HAP-1 (cell line): ENCODE measurements around the gene ANAPC2.

Experiments
- DNase-seq, 2 experiments: peaks; one replicate each; pipeline ENCODE4 v3.0.0-alpha.2; 2016 to 2020; ENCODE audit warnings: low spot score in 2 of 2
- H3K27me3 ChIP-seq: fragments of 250-450 bp; sonication (Bioruptor Pico); 2 replicates; pipeline ENCODE4 v1.5.1; 2020; ENCODE audit warnings: low read depth, mild to moderate bottlenecking, moderate library complexity
- H3K36me3 ChIP-seq: fragments of 250-450 bp; sonication (Bioruptor Pico); replicated peaks from 2 replicates; pipeline ENCODE4 v1.5.1; 2020; ENCODE audit warnings: mild to moderate bottlenecking
- H3K4me1 ChIP-seq: fragments of 250-450 bp; sonication (Bioruptor Pico); 2 replicates; pipeline ENCODE4 v1.5.1; 2020; ENCODE audit warnings: mild to moderate bottlenecking
- H3K4me3 ChIP-seq: fragments of 250-450 bp; sonication (Bioruptor Pico); 2 replicates; pipeline ENCODE4 v1.5.1; 2020; ENCODE audit warnings: mild to moderate bottlenecking, moderate library complexity
- H3K9me3 ChIP-seq: fragments of 250-450 bp; sonication (Bioruptor Pico); 2 replicates; pipeline ENCODE4 v1.5.1; 2020; ENCODE audit warnings: mild to moderate bottlenecking, moderate library complexity
- in situ Hi-C: fragments of 300-500 bp; cut with MboI; formaldehyde crosslinking; loops from 3 replicates; pipeline ENCODE4 v1.14.3; 2020; ENCODE audit warnings: low sequenced_read_pairs, inconsistent platforms, mixed read lengths

Gene ANAPC2

GRCh38 chr9:137223078-137223970 is 35.0 kb upstream of the ANAPC2 start:
- peak; percentile 97 to 98 for DNase-seq
- in situ Hi-C loops: no loop called here
- H3K27me3 ChIP-seq: no peaks in the 10 kb centered on the region
- peak overlapping the region; percentile 84 for H3K4me3 ChIP-seq
- no peaks in the 10 kb centered on the region; the same call in 1 of the 2 replicates for H3K36me3 ChIP-seq
- no peaks in the 10 kb centered on the region for H3K9me3 ChIP-seq
- H3K4me1 ChIP-seq: peaks cover 11% of the 10 kb centered on the region

GRCh38 chr9:137222190-137223077 is 34.1 kb upstream of the ANAPC2 start, which contains the start of gene RNF208:
RNF208 (minus strand) TSS chr9:137222240; CDS start chr9:137221212, 1,028 bp downstream.
- peaks cover 11% of the 10 kb centered on the region for H3K4me1 ChIP-seq
- peak in 1 of 2 experiments; percentile 64 for DNase-seq
- no peaks in the 10 kb centered on the region for H3K27me3 ChIP-seq
- no peaks in the 10 kb centered on the region for H3K9me3 ChIP-seq
- H3K36me3 ChIP-seq: no peaks in the 10 kb centered on the region; the same call in none of the 2 replicates
- peak within 1 kb of the TSS; percentile 84 for H3K4me3 ChIP-seq
- in situ Hi-C loops: no loop called here

- Histone ChIP-seq H3K4me3 (peak overlapping the region; percentile 41), H3K9me3 (no peaks in the 10 kb centered on the region), H3K27me3 (no peaks in the 10 kb centered on the region), H3K36me3 (no peaks in the 10 kb centered on the region; the same call in none of the 2 replicates), H3K4me1 (peaks cover 11% of the 10 kb centered on the region)
- in situ Hi-C loops: no loop called here
- peak in 1 of 2 experiments; percentile 62 for DNase-seq
These were observed 33.2 kb upstream of the ANAPC2 start for GRCh38 chr9:137221506-137222111.

GRCh38 chr9:137221095-137221505 is 32.7 kb upstream of the ANAPC2 start:
- Histone ChIP-seq H3K4me3 (peak overlapping the region; percentile 41; the same call in 1 of the 2 replicates), H3K4me1 (peaks cover 11% of the 10 kb centered on the region), H3K27me3 (no peaks in the 10 kb centered on the region), H3K36me3 (no peaks in the 10 kb centered on the region; the same call in none of the 2 replicates), H3K9me3 (no peaks in the 10 kb centered on the region)
- DNase-seq: no peak
- in situ Hi-C loops: no loop called here

- Histone ChIP-seq H3K4me3 (no peak overlapping the region), H3K4me1 (peaks cover 11% of the 10 kb centered on the region), H3K36me3 (peaks cover 6% of the 10 kb centered on the region), H3K9me3 (no peaks in the 10 kb centered on the region), H3K27me3 (no peaks in the 10 kb centered on the region)
- no peak for DNase-seq
- in situ Hi-C loops: no loop called here
These were observed 32.1 kb upstream of the ANAPC2 start for GRCh38 chr9:137220317-137221094.

- Histone ChIP-seq H3K4me1 (peaks cover 11% of the 10 kb centered on the region), H3K36me3 (peaks cover 11% of the 10 kb centered on the region), H3K27me3 (no peaks in the 10 kb centered on the region), H3K4me3 (no peak overlapping the region), H3K9me3 (no peaks in the 10 kb centered on the region)
- DNase-seq: no peak
- in situ Hi-C loops: no loop called here
These were observed 31.5 kb upstream of the ANAPC2 start for GRCh38 chr9:137219757-137220316.

- Histone ChIP-seq H3K36me3 (peaks cover 18% of the 10 kb centered on the region), H3K4me3 (no peak overlapping the region), H3K9me3 (no peaks in the 10 kb centered on the region), H3K27me3 (no peaks in the 10 kb centered on the region), H3K4me1 (peaks cover 7% of the 10 kb centered on the region)
- DNase-seq: no peak
- in situ Hi-C loops: no loop called here
These were observed 30.5 kb upstream of the ANAPC2 start for GRCh38 chr9:137218754-137219271.

GRCh38 chr9:137218212-137218753 is 29.9 kb upstream of the ANAPC2 start:
- Histone ChIP-seq H3K36me3 (peaks cover 21% of the 10 kb centered on the region), H3K4me1 (peaks cover 6% of the 10 kb centered on the region), H3K27me3 (no peaks in the 10 kb centered on the region), H3K9me3 (no peaks in the 10 kb centered on the region), H3K4me3 (no peak overlapping the region)
- DNase-seq: no peak
- in situ Hi-C loops: no loop called here

- Histone ChIP-seq H3K27me3 (no peaks in the 10 kb centered on the region), H3K4me1 (peaks cover under 1% of the 10 kb centered on the region), H3K36me3 (peaks cover 21% of the 10 kb centered on the region), H3K4me3 (no peak overlapping the region), H3K9me3 (no peaks in the 10 kb centered on the region)
- in situ Hi-C loops: no loop called here
- peak; percentile 35 to 81 for DNase-seq
These were observed 29.2 kb upstream of the ANAPC2 start for GRCh38 chr9:137217276-137218211.

GRCh38 chr9:137216188-137216965 is 28.0 kb upstream of the ANAPC2 start:
- DNase-seq: no peak
- peaks cover 21% of the 10 kb centered on the region for H3K36me3 ChIP-seq

More at GRCh38 chr9:137216188-137216965, 28.0 kb upstream of the ANAPC2 start:
- Histone ChIP-seq H3K4me1 (no peaks in the 10 kb centered on the region), H3K9me3 (no peaks in the 10 kb centered on the region), H3K27me3 (no peaks in the 10 kb centered on the region), H3K4me3 (no peak overlapping the region)
- in situ Hi-C loops: no loop called here
